GM23248 (cell line): ENCODE data around the gene FBXO24. TPM values are rescaled to one million over a fixed set of nuclear protein-coding genes. Genes with fewer than 3 reads are reported as not detected.

Source experiments
- DNase-seq: peaks from one replicate; pipeline ENCODE4 v3.0.0-alpha.2; 2015
- H2AFZ ChIP-seq: fragments of 200-600 bp; sonication (generic); 2 replicates; pipeline ENCODE4 v1.6.1; 2016; ENCODE audit warnings: antibody characterized with exemption
- H3F3A ChIP-seq: fragments of 200-600 bp; sonication (generic); 2 replicates; pipeline ENCODE4 v1.6.1; 2016; ENCODE audit warnings: mild to moderate bottlenecking, antibody characterized with exemption, mixed run types; ENCODE audit not compliant: insufficient read depth
- H3K27ac ChIP-seq: fragments of 200-600 bp; sonication (generic); 2 replicates; pipeline ENCODE4 v1.5.1; 2016; ENCODE audit warnings: mild to moderate bottlenecking
- H3K27me3 ChIP-seq: fragments of 200-600 bp; sonication (generic); replicated peaks from 2 replicates; pipeline ENCODE4 v1.6.1; 2016; ENCODE audit warnings: mild to moderate bottlenecking; ENCODE audit not compliant: insufficient read depth
- H3K36me3 ChIP-seq: fragments of 200-600 bp; sonication (generic); 2 replicates; pipeline ENCODE4 v1.6.1; 2016; ENCODE audit warnings: low read depth, mild to moderate bottlenecking
- H3K4me1 ChIP-seq: fragments of 200-600 bp; sonication (generic); 2 replicates; pipeline ENCODE4 v1.6.1; 2016; ENCODE audit warnings: mild to moderate bottlenecking; ENCODE audit not compliant: insufficient read depth
- H3K4me2 ChIP-seq: fragments of 200-600 bp; sonication (generic); one replicate; pipeline ENCODE4 v1.6.1; 2016; ENCODE audit warnings: mild to moderate bottlenecking; ENCODE audit not compliant: unreplicated experiment
- H3K4me3 ChIP-seq: fragments of 200-600 bp; sonication (generic); 2 replicates; pipeline ENCODE4 v1.5.1; 2016; ENCODE audit warnings: mild to moderate bottlenecking
- H3K79me2 ChIP-seq: fragments of 200-600 bp; sonication (generic); 2 replicates; pipeline ENCODE4 v1.6.1; 2016; ENCODE audit warnings: mild to moderate bottlenecking; ENCODE audit not compliant: insufficient read depth
- H3K9ac ChIP-seq: fragments of 200-600 bp; sonication (generic); 2 replicates; pipeline ENCODE4 v1.6.1; 2016; ENCODE audit warnings: mild to moderate bottlenecking
- H3K9me2 ChIP-seq: fragments of 200-600 bp; sonication (generic); 2 replicates; pipeline ENCODE4 v1.6.1; 2016; ENCODE audit warnings: mixed run types, mild to moderate bottlenecking, moderate library complexity; ENCODE audit not compliant: insufficient read depth
- H3K9me3 ChIP-seq: fragments of 200-600 bp; sonication (generic); one replicate; pipeline ENCODE4 v1.6.1; 2017; ENCODE audit warnings: low read depth
- H4K20me1 ChIP-seq: fragments of 200-600 bp; sonication (generic); 2 replicates; pipeline ENCODE4 v1.6.0; 2016; ENCODE audit not compliant: insufficient read depth
- EZH2 ChIP-seq: fragments of 200-600 bp; sonication (generic); IDR thresholded peaks from 2 replicates; pipeline ENCODE4 v1.6.1; 2018; ENCODE audit warnings: antibody characterized with exemption, mild to moderate bottlenecking; ENCODE audit not compliant: insufficient read depth, poor library complexity, severe bottlenecking
- EZH2phosphoT487 ChIP-seq: fragments of 200-600 bp; sonication (generic); IDR thresholded peaks from 2 replicates; pipeline ENCODE4 v1.6.1; 2018; ENCODE audit warnings: antibody characterized with exemption, moderate library complexity, mild to moderate bottlenecking, low read depth; ENCODE audit not compliant: insufficient read depth
- WGBS, 2 experiments: methylation state at CpG; one replicate each; pipeline ENCODE4 v1.1.6; 2015 to 2017; ENCODE audit warnings: low lambda C conversion rate in 2 of 2, low coverage in 1 of 2; ENCODE audit errors: missing lambda C conversion rate in 2 of 2; 5-methylcytosine and 5-hydroxymethylcytosine counted together
- in situ Hi-C: fragments of 300-500 bp; cut with MboI; formaldehyde crosslinking; loops from 2 replicates; pipeline ENCODE4 v1.15.0; 2020
- polyA plus RNA-seq: library from polyadenylated mRNA; unstranded; fragments of >200 nt; fragmentation: Nextera tagmentation; extraction: Ambion mirVana; gene quantifications from 2 replicates; pipeline ENCODE4 v1.2.1, GENCODE V29; 2016
- total RNA-seq: library from RNA; depleted of rRNA; stranded (reverse); fragments of >200 nt; shearing (Covaris generic); gene quantifications from 2 replicates; pipeline ENCODE4 v1.2.3, GENCODE V29; 2014

Gene FBXO24
- total and polyA plus RNA-seq, 2 experiments from 2014 or later: 0.11 to 0.43 TPM

DNA sequence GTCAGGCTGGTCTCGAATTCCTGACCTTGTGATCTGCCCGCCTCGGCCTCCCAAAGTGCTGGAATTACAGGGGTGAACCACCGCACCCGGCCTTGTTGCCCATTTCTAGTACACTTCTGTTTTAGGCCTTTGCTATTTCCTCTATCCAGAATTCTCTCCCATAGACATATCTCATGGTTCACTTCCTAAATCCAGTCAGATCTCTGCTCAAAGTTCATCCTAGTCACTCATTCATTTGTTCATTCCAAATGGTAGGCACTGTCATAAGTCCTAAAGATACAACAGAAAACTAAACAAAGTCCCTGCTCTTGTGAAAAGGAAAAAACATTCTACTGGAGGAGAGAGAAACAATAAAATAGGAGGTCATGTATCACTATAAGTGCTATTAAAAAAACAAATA lies 23.8 kb downstream of the FBXO24 start:
- in situ Hi-C loops: no loop called here
- no peaks in the 10 kb centered on the region for H3K9me3 ChIP-seq
- 86 to 87% methylated on average over 5 of the region's 5 CpGs for WGBS, 2 experiments
- no peak overlapping the region for H3K4me2 ChIP-seq
- DNase-seq: no peak
- no peak overlapping the region for H3K9ac ChIP-seq
- peaks cover 3% of the 10 kb centered on the region; the same call in 1 of the 2 replicates for H3K36me3 ChIP-seq
- H3K4me3 ChIP-seq: no peak overlapping the region
- no peak overlapping the region for H3K27ac ChIP-seq
- peaks cover 29% of the 10 kb centered on the region for H3F3A ChIP-seq
- no peaks in the 10 kb centered on the region for H3K79me2 ChIP-seq
- no peaks in the 10 kb centered on the region for H3K9me2 ChIP-seq
- no peaks in the 10 kb centered on the region for H3K27me3 ChIP-seq
- H2AFZ ChIP-seq: no peak overlapping the region
- TF ChIP-seq EZH2: no peak
- TF ChIP-seq EZH2phosphoT487: no peak
- H4K20me1 ChIP-seq: no peaks in the 10 kb centered on the region
- H3K4me1 ChIP-seq: no peaks in the 10 kb centered on the region

DNA sequence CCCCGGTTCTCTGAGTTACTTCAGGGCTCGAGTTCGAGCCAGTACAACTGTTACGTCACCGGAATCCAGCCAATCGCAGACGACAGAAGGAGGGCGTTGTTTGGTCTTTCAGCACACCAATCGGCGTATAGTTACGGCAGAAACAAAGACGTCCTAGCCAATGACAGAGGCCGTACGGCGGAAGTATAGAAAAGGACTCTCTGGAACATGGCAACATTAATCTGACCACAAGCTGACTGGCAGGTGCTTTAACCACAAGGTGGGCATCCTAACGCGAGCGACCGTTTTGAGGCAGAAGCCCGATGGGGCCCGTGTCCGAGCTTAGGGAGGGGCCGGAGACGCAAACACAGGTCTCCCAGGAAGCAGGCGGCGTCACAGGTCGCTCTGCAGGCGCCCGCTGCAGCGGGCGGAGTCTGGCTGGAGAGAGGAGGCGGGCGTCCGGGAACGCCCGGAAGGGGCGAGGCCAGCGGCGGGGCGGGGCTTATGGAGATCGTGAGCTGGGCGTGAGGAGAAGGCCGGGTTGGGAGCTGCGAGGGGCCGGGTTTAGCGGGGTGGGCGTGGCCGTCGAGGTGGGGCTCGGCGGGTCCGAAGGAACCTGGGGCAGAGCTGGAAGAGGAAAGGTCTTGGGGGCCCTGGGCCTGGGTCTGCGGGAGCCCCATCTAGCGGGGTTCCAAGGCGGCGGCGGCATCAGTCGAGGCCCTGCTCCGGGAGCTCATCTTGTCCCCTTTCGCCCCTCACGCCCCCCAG lies 26.0 kb downstream of the FBXO24 start, which contains the start of gene MOSPD3:
MOSPD3 (plus strand) TSS at position 558 of the 747 bp plus-strand sequence. CDS start 252 bp downstream, outside the sequence.
- Histone ChIP-seq H3K4me2 (peak within 1 kb of the TSS; percentile 77), H3K27me3 (no peaks in the 10 kb centered on the region), H2AFZ (peak within 1 kb of the TSS; percentile 89), H3K27ac (peak within 1 kb of the TSS; percentile 81), H3K9ac (peak within 1 kb of the TSS; percentile 76), H3K36me3 (no peaks in the 10 kb centered on the region), H3K9me3 (no peaks in the 10 kb centered on the region), H4K20me1 (no peaks in the 10 kb centered on the region), H3K4me3 (peak within 1 kb of the TSS; percentile 89), H3K9me2 (no peaks in the 10 kb centered on the region), H3K4me1 (no peaks in the 10 kb centered on the region), H3F3A (peaks cover 17% of the 10 kb centered on the region), H3K79me2 (no peaks in the 10 kb centered on the region)
- in situ Hi-C loops: no loop called here
- TF ChIP-seq EZH2phosphoT487: no peak
- no peak for TF ChIP-seq EZH2
- DNase-seq: peak; percentile 100
- WGBS, 2 experiments: 1 to 3% methylated on average over 37 to 56 of the region's 61 CpGs

DNA sequence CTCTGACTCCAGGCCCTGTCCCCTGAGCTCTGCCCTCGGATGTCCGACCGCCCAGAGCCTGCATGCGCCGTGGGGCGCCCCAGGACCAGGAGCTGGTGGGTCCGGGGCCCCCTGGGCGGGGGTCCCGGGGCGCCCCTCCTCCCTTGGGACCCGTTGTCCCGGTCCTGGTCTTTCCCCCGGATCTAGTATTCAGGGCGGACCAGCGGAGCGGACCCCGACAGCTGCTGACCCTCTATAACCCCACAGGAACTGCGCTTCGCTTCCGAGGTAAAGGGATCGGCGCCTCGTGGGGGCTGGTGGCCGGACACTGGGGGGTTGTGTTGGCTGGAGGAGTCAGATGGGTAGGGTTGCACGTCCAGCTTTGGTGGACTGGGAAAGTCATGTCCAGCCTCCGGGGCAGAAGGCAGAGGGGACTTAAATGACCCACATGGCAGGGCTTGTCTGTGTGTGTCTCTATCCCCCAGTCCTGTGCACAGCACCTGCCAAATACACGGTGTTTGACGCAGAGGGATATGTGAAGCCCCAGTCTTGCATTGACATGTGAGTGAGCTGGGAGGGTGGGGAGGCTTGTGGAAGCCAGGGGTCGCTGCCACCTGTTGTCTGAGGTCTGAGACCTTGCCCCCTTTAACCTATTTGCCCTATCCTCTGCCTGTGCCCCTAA lies 26.7 kb downstream of the FBXO24 start:
- Histone ChIP-seq H3K79me2 (no peaks in the 10 kb centered on the region), H3K4me1 (no peaks in the 10 kb centered on the region), H3K4me3 (peak overlapping the region; percentile 89), H4K20me1 (no peaks in the 10 kb centered on the region), H3K36me3 (no peaks in the 10 kb centered on the region), H3K9me3 (no peaks in the 10 kb centered on the region), H3K27ac (no peak overlapping the region), H2AFZ (peak overlapping the region; percentile 89), H3F3A (peaks cover 12% of the 10 kb centered on the region), H3K27me3 (no peaks in the 10 kb centered on the region), H3K9ac (peak overlapping the region; percentile 76), H3K9me2 (no peaks in the 10 kb centered on the region), H3K4me2 (peak overlapping the region; percentile 77)
- WGBS, 2 experiments: 5 to 13% methylated on average over 22 to 29 of the region's 29 CpGs
- TF ChIP-seq EZH2 (no peak), EZH2phosphoT487 (no peak)
- in situ Hi-C loops: no loop called here
- DNase-seq: peak; percentile 27

DNA sequence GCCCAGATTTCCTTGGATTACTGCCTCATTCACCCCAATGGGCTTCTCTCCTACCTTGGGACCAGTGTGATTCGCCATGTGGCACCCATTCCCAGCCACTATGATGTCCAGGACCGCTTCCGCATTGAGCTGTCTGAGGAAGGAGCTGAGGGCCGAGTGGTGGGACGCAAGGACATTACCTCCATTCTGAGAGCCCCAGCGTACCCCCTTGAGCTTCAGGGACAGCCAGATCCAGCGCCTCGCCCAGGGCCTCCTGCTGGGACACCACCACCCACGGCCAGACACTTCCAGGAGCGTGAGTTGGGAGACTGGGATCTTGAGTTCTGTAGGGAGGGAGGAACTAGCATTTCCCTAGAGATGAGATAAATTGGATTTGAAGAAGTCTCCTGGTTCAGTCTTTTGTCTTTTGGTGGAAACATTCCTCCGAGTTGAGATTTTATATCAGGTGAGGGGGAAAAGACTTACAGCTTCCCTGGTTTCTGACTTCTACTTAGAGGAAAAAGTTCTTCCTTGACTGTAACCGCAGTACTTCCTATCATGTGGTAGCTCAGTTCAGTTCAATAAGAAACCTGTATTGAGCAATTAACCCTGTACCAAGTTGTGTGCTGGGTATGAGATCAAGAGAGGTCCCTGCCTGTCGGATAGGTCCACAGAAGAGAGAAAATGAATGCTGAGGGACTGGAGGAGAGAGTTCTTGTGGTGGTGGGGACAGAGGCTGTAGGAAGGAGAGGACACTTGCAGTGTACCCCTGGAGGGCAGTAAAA lies 27.5 kb downstream of the FBXO24 start:
- WGBS, 2 experiments: 90 to 92% methylated on average over 13 of the region's 13 CpGs
- no peaks in the 10 kb centered on the region for H3K9me3 ChIP-seq
- H3K27me3 ChIP-seq: no peaks in the 10 kb centered on the region
- H3K27ac ChIP-seq: no peak overlapping the region
- no peak overlapping the region for H2AFZ ChIP-seq
- no peaks in the 10 kb centered on the region for H3K79me2 ChIP-seq
- in situ Hi-C loops: no loop called here
- H3K36me3 ChIP-seq: no peaks in the 10 kb centered on the region
- H3K4me2 ChIP-seq: no peak overlapping the region
- no peaks in the 10 kb centered on the region for H4K20me1 ChIP-seq
- 0 out of 2 replicates have a peak overlapping the region, but pooled peaks have one; percentile 76 for H3K9ac ChIP-seq
- no peaks in the 10 kb centered on the region for H3K4me1 ChIP-seq
- peak overlapping the region; percentile 89; the same call in 1 of the 2 replicates for H3K4me3 ChIP-seq
- DNase-seq: no peak
- TF ChIP-seq EZH2: no peak
- TF ChIP-seq EZH2phosphoT487: no peak
- H3F3A ChIP-seq: peaks cover 6% of the 10 kb centered on the region
- H3K9me2 ChIP-seq: no peaks in the 10 kb centered on the region
